Measurements from ENCODE around the gene RELCH.

RELCH gene

GRCh38 chr18:62277045-62277444 is 90.0 kb downstream of the RELCH start:
- no peak for DNase-seq

- DNase-seq = no peak
These were observed 92.5 kb downstream of the RELCH start for GRCh38 chr18:62279561-62279960.

GRCh38 chr18:62280058-62280457 is 93.0 kb downstream of the RELCH start:
- DNase-seq = no peak

- DNase-seq = no peak
These were observed 93.7 kb downstream of the RELCH start for GRCh38 chr18:62280786-62281185.

- peak; percentile 57 for DNase-seq
These were observed 94.6 kb downstream of the RELCH start for GRCh38 chr18:62281684-62282083.

GRCh38 chr18:62282188-62282629 is 95.2 kb downstream of the RELCH start:
- DNase-seq = peak; percentile 53

GRCh38 chr18:62284637-62285036 is 97.6 kb downstream of the RELCH start:
- DNase-seq = no peak

GRCh38 chr18:62285281-62285680 is 98.2 kb downstream of the RELCH start:
- DNase-seq = no peak

- DNase-seq = no peak
These were observed 101.0 kb downstream of the RELCH start for GRCh38 chr18:62287781-62288664.

GRCh38 chr18:62288665-62289008 is 101.6 kb downstream of the RELCH start:
- DNase-seq = no peak

GRCh38 chr18:62289047-62289446 is 102.0 kb downstream of the RELCH start:
- no peak for DNase-seq

GRCh38 chr18:62294073-62294472 is 107.0 kb downstream of the RELCH start:
- DNase-seq = no peak

- no peak for DNase-seq
These were observed 113.4 kb downstream of the RELCH start for GRCh38 chr18:62300359-62300963.

- DNase-seq = no peak
These were observed 114.3 kb downstream of the RELCH start for GRCh38 chr18:62301322-62301721.

- no peak for DNase-seq
These were observed 125.8 kb downstream of the RELCH start for GRCh38 chr18:62312851-62313250.

GRCh38 chr18:62318228-62319180 is 131.4 kb downstream of the RELCH start:
- no peak for DNase-seq

GRCh38 chr18:62321201-62321600 is 134.1 kb downstream of the RELCH start:
- DNase-seq = no peak

GRCh38 chr18:62323483-62324180 is 136.6 kb downstream of the RELCH start:
- no peak for DNase-seq

GRCh38 chr18:62324181-62324828 is 137.2 kb downstream of the RELCH start:
- DNase-seq = no peak

- no peak for DNase-seq
These were observed 138.1 kb downstream of the RELCH start, which contains the start of gene TNFRSF11A for GRCh38 chr18:62324917-62325805. TNFRSF11A (plus strand) TSS chr18:62325310; CDS start chr18:62325353, 43 bp downstream.

Measured in NCI-H226 (cell line).